ENCODE measurements around the gene DMBT1.

- TF ChIP-seq CTCF (IDR thresholded peaks at IDR 0.05; ENCODE audit: low read depth, low read length): no peak
- no peak for TF ChIP-seq EZH2phosphoT487 (IDR thresholded peaks at IDR 0.05; ENCODE audit: low read depth)
These were observed 16.1 kb upstream of the DMBT1 start for GRCh38 chr10:122544493-122544892.

All from OCI-LY3 (cell line).